Measurements from ENCODE around the gene AAK1.

- TF ChIP-seq, protein P1, sequence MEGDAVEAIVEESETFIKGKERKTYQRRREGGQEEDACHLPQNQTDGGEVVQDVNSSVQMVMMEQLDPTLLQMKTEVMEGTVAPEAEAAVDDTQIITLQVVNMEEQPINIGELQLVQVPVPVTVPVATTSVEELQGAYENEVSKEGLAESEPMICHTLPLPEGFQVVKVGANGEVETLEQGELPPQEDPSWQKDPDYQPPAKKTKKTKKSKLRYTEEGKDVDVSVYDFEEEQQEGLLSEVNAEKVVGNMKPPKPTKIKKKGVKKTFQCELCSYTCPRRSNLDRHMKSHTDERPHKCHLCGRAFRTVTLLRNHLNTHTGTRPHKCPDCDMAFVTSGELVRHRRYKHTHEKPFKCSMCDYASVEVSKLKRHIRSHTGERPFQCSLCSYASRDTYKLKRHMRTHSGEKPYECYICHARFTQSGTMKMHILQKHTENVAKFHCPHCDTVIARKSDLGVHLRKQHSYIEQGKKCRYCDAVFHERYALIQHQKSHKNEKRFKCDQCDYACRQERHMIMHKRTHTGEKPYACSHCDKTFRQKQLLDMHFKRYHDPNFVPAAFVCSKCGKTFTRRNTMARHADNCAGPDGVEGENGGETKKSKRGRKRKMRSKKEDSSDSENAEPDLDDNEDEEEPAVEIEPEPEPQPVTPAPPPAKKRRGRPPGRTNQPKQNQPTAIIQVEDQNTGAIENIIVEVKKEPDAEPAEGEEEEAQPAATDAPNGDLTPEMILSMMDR (optimal IDR thresholded peaks at IDR 0.05 in 1 of 3, IDR thresholded peaks at IDR 0.05 in 1 of 3, conservative IDR thresholded peaks at IDR 0.05 in 1 of 3; ENCODE audit: extremely low read depth in 1 of 3, insufficient read depth in 2 of 3, low read length in 3 of 3), result no peak
- TF ChIP-seq EZH2 (IDR thresholded peaks at IDR 0.05; ENCODE audit: low read length), result no peak
Observed at GRCh38 chr2:69619725-69620124, 23.8 kb downstream of the AAK1 start.

All from keratinocyte (primary cell).